DOHH2 (cell line): Measurements from ENCODE around the gene C13orf46.

Source experiments
- H3F3A ChIP-seq: fragments of 200-600 bp; sonication (generic), shearing (Covaris generic); 2 replicates; pipeline ENCODE4 v1.6.0; 2016; ENCODE audit warnings: antibody characterized with exemption, mild to moderate bottlenecking; ENCODE audit not compliant: control insufficient read depth, insufficient read depth
- H3K27ac ChIP-seq: fragments of 200-600 bp; sonication (generic); 2 replicates; pipeline ENCODE4 v1.5.1; 2014; ENCODE audit warnings: low read depth, mild to moderate bottlenecking, low read length, moderate library complexity
- H3K27me3 ChIP-seq: fragments of 200-600 bp; sonication (generic); 2 replicates; pipeline ENCODE4 v1.6.1; 2014; ENCODE audit warnings: mild to moderate bottlenecking, low read length, mixed read lengths; ENCODE audit not compliant: control insufficient read depth
- H3K36me3 ChIP-seq: fragments of 200-600 bp; sonication (generic); 2 replicates; pipeline ENCODE4 v1.6.1; 2014; ENCODE audit warnings: mild to moderate bottlenecking, low read length, moderate library complexity, mixed read lengths; ENCODE audit not compliant: control insufficient read depth
- H3K4me1 ChIP-seq: fragments of 200-600 bp; sonication (generic); 2 replicates; pipeline ENCODE4 v1.6.1; 2014; ENCODE audit warnings: mild to moderate bottlenecking, low read length, mixed read lengths; ENCODE audit not compliant: control insufficient read depth
- H3K4me2 ChIP-seq: fragments of 200-600 bp; sonication (generic); 2 replicates; pipeline ENCODE4 v1.6.0; 2014; ENCODE audit warnings: mild to moderate bottlenecking, low read length, moderate library complexity
- H3K4me3 ChIP-seq: fragments of 200-600 bp; sonication (generic); 2 replicates; pipeline ENCODE4 v1.5.1; 2014; ENCODE audit warnings: mild to moderate bottlenecking, low read length, mixed read lengths
- H3K79me2 ChIP-seq: fragments of 200-600 bp; sonication (generic); 2 replicates; pipeline ENCODE4 v1.6.1; 2014; ENCODE audit warnings: mild to moderate bottlenecking, low read length, mixed read lengths; ENCODE audit not compliant: control insufficient read depth
- H3K9me2 ChIP-seq: fragments of 200-600 bp; sonication (generic); replicated peaks from 2 replicates; pipeline ENCODE4 v1.6.1; 2014; ENCODE audit warnings: mild to moderate bottlenecking, low read length, mixed read lengths; ENCODE audit not compliant: control insufficient read depth
- H3K9me3 ChIP-seq: fragments of 200-600 bp; sonication (generic); 2 replicates; pipeline ENCODE4 v1.6.1; 2014; ENCODE audit warnings: antibody characterized with exemption, low read length, mixed read lengths; ENCODE audit not compliant: control insufficient read depth, insufficient read depth
- H4K20me1 ChIP-seq: fragments of 200-600 bp; sonication (generic); 2 replicates; pipeline ENCODE4 v1.6.0; 2014; ENCODE audit warnings: low read depth, mild to moderate bottlenecking, antibody characterized with exemption, low read length, moderate library complexity; ENCODE audit not compliant: control insufficient read depth, insufficient read depth
- CTCF ChIP-seq: fragments of 200-600 bp; sonication (generic); IDR thresholded peaks from one replicate; pipeline ENCODE4 v1.5.1; 2014; ENCODE audit warnings: antibody characterized with exemption, mild to moderate bottlenecking, low read depth, low read length; ENCODE audit not compliant: poor library complexity, severe bottlenecking
- EZH2phosphoT487 ChIP-seq: fragments of 200-600 bp; sonication (generic); IDR thresholded peaks from 2 replicates; pipeline ENCODE4 v1.6.1; 2017; ENCODE audit warnings: borderline replicate concordance, mild to moderate bottlenecking, antibody characterized with exemption, low read length, moderate library complexity, mixed read lengths

C13orf46 gene

GRCh38 chr13:113999618-113999910 lies 25.7 kb upstream of the C13orf46 start:
- no peaks in the 10 kb centered on the region for H3K27me3 ChIP-seq
- no peaks in the 10 kb centered on the region for H3K9me2 ChIP-seq
- H3K9me3 ChIP-seq: no peaks in the 10 kb centered on the region
- no peaks in the 10 kb centered on the region for H3K4me1 ChIP-seq
- no peaks in the 10 kb centered on the region for H3K79me2 ChIP-seq
- H3F3A ChIP-seq: no peaks in the 10 kb centered on the region
- no peaks in the 10 kb centered on the region for H4K20me1 ChIP-seq
- H3K27ac ChIP-seq: no peak overlapping the region
- no peak for TF ChIP-seq CTCF
- no peak for TF ChIP-seq EZH2phosphoT487
- H3K4me3 ChIP-seq: no peak overlapping the region
- H3K4me2 ChIP-seq: no peak overlapping the region
- H3K36me3 ChIP-seq: no peaks in the 10 kb centered on the region

- Histone ChIP-seq H3K9me3 (no peaks in the 10 kb centered on the region), H3F3A (no peaks in the 10 kb centered on the region), H3K4me3 (no peak overlapping the region), H3K27me3 (no peaks in the 10 kb centered on the region), H3K27ac (no peak overlapping the region), H3K4me1 (peaks cover 2% of the 10 kb centered on the region; the same call in 1 of the 2 replicates), H3K36me3 (no peaks in the 10 kb centered on the region), H3K4me2 (no peak overlapping the region), H3K9me2 (no peaks in the 10 kb centered on the region), H3K79me2 (no peaks in the 10 kb centered on the region), H4K20me1 (no peaks in the 10 kb centered on the region)
- TF ChIP-seq EZH2phosphoT487 (no peak), CTCF (no peak)
Observed at GRCh38 chr13:113998781-113999617, 25.1 kb upstream of the C13orf46 start.

- peaks cover 3% of the 10 kb centered on the region; the same call in 1 of the 2 replicates for H3K4me1 ChIP-seq
- no peaks in the 10 kb centered on the region for H4K20me1 ChIP-seq
- no peaks in the 10 kb centered on the region for H3K79me2 ChIP-seq
- no peaks in the 10 kb centered on the region for H3F3A ChIP-seq
- no peaks in the 10 kb centered on the region for H3K9me3 ChIP-seq
- no peaks in the 10 kb centered on the region for H3K27me3 ChIP-seq
- no peaks in the 10 kb centered on the region for H3K36me3 ChIP-seq
- H3K27ac ChIP-seq: no peak overlapping the region
- H3K4me3 ChIP-seq: no peak overlapping the region
- TF ChIP-seq CTCF: no peak
- TF ChIP-seq EZH2phosphoT487: no peak
- H3K4me2 ChIP-seq: no peak overlapping the region
- no peaks in the 10 kb centered on the region for H3K9me2 ChIP-seq
Observed at GRCh38 chr13:113997845-113998751, 24.2 kb upstream of the C13orf46 start.
